GM19238 (cell line): ENCODE data around the gene MSH5.
"Not testable (repeated sequence)": the region's sequence is repeated elsewhere in the genome, so short reads cannot be mapped to it uniquely, and the experiment has no call there.

Source experiments
- DNase-seq: peaks from one replicate; pipeline ENCODE4 v3.0.0; 2011; ENCODE audit warnings: low spot score; ENCODE audit not compliant: insufficient read length

Gene MSH5

DNA sequence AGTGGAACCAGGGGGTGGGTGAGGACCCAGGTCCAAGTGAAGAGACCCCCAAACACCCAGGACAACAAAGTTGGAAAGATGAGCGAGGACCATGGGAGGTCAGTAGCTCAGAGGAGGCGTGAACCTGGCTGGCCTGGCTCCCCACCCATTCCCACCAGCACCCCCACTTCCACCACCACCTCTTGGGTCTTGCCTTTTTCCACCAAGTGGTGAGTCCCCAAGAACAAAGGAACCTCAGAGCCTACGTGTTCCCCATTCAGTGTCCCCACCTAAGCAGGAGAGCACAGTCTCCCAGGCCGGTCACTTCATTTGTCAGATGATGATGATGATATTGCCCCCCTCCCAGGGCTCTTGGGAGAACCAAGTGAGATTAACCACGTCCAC lies 37.9 kb downstream of the MSH5 start:
- no peak for DNase-seq

DNA sequence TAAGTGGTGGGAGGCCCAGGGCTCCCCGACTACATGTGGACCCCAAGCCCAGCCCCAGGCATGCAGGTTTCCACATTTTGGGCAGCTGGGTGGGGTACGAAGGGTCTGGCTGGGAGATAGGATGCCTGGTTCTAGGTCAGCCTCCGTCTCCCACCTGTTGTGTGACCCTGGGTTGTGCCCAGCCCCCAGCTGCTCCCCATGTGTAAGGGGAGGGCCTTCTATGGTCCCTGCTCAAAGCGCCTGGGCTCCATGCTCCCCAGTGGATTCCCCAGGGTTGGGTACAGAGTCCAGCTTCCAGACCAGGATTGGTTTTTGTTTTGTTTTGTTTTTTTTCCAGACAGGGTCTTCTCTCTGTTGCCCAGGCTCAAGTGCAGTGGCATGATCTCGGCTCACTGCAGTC lies 38.4 kb downstream of the MSH5 start:
- no peak for DNase-seq

DNA sequence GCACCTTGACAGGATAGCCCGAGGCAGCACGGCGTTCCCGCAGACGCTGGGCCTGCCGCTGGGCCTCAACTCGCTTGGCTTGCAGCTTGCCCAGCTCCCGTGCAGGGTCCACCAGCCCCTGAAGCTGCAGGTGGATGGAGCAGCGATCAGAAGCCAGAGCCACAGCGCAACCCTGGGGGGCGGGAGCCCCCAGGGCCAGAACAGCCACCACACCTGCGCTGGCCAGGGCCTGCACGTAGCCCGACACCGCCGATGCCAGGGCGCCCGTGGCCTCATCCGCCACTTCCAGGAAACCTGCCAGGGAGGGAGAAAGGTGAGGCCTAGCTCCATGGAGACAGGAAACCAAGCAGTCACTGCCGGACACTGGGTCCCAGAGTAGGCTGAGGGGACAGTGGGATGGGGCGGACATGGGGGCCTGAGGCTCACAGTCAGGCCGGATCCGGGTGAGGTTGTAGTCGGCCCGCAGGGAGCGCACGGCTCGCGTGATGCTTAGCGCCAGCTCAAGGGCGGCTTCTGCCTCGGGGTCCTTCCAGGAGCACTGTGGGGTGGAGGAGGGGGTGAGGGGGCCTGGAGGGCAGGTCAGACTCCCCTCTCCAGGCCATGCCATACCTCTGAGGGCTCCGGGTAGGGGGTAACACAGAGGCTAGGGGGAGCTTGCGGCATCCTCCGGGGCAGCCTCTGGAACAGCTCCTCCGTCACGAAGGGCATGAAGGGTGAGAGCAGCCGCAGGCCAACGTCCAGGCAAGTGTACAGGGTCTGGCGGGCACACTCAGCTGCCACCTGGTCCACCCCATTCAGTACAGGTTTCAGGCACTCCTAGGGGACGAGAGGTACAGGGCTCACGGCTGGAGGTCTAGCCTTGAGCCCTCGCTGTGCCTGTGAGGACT lies 39.4 kb downstream of the MSH5 start:
- no peak for DNase-seq

DNA sequence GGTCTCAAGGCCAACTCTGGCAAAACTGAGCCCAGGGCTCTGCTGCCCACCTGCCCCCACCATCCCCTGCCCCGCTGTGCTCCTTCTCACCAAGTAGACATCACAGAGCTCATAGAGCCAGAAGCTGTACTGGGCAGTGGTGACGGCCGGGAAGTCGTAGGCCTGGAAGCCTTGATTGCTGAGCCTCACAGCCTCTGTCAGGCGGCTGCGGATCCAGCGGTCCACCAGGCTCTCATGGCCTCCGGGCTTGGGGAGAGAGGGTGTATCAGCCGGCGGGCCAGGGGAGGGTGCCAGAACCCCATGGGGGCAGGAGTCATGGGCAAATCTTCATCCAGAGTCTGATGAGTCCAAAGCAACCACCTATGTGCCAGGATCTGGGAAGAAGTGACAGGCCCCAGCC lies 40.1 kb downstream of the MSH5 start:
- DNase-seq: no peak

GRCh38 chr6:31780507-31781243 lies 40.9 kb downstream of the MSH5 start:
- no peak for DNase-seq

DNA sequence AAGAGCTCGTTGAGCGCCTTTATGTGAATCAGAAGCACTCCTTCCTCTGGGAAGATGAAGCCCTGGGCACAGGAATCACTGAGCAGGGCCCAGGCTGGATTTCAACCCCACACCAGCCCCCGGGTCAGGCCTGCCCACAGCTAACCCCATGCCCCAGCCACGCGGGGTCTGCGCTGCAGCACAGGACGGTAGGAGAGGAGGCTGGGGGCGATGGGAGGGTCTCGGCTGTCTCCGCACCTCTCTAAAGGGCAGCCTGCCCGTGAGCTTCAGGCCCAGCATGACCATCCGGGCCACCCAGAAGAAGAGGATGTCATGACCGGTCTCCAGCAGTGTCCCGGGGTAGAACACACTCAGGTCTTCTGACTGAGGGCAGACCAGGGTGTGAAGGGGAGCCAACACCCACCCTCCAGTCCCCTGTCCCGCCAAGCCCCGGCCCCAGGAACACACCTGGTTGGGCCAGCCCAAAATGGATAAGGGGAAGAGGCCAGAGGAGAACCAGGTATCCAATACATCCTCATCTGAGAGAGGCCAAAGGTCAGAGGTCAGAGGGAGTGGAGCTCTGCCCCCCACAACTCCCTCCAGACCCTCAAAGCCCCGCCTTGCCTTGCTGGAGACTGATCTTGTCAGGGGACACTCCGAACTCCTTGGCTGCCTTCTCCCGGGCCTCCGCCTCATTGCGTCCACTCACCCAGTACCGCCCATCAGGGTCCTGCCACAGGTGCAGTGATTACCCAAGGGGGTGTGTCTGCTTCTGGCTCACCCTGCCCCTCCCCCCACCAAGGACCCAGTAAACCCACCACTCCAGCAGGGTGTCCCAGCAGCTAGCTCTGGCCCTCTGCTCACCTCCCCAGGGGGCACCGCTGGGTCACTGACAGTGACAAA lies 41.7 kb downstream of the MSH5 start:
- no peak for DNase-seq

- no peak for DNase-seq
Measured at GRCh38 chr6:31782126-31782855, 42.5 kb downstream of the MSH5 start.

GRCh38 chr6:31784098-31784925 lies 44.5 kb downstream of the MSH5 start:
- no peak for DNase-seq

DNA sequence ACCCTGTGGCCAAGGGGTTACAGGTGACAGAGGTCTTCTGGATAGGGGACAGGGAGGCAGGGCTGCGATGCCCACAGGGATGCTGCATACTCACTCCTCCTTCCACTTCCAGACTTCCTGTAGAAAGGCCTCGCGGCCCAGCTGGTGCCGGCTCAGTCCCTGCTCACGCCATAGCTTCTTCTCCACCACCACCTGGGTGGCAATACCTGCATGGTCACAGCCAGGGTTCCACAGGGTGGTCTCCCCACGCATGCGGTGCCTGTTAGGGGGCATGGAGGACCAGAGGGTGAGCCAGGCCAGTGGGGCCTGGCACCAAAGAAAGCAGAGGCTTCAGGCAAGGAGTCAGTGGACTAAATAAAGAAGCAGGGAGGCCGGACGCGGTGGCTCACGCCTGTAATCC lies 45.7 kb downstream of the MSH5 start:
- no peak for DNase-seq

DNA sequence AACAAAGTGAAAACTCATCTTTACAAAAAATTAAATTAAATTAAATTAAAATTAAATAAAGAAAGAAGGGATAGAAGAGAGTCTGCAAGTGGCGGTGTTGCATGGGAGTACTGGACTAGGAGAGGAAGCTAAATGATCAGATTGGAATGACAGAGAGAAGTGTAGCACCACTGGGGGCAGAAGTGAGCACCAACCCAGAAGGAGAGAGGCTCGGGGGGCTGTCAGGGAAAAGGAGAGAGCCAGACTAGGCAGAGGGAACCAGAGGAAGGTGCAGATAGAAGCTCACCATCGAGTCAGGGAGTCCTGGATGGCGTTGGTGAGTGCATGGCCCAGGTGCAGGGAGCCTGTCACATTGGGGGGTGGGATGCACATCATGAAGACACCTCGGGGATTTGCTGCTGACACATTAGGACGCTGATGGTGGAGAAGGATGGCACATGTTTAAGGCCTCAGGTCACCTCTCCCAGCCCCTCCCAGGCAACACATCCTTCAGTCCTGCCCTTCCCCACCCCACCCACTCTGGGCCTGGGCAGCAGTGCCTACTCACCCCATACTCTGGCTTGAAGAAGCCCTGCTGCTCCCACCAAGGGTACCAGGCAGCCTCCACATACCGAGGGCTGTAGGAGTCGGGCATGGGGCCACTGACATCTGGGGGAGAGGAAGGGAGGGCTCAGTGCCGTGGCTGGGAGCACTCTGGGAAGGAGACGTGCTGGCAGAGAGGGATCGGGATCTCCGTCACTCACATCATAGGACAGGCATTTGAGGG lies 51.7 kb downstream of the MSH5 start:
- no peak for DNase-seq

DNA sequence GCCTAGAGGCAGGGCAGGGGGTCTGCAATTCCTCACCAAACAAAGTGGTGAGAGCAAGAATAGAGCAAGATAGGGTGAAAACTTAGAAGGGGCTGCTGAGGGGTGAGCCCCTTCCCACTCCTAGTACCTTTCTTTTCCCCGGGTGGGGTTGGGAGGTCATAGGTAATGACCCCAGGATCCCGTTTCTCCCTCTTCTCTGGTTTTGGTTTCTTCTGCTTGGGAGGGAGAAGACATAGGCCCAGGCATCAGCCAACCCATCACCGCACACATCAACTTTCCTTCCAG lies 52.2 kb downstream of the MSH5 start:
- no peak for DNase-seq

DNA sequence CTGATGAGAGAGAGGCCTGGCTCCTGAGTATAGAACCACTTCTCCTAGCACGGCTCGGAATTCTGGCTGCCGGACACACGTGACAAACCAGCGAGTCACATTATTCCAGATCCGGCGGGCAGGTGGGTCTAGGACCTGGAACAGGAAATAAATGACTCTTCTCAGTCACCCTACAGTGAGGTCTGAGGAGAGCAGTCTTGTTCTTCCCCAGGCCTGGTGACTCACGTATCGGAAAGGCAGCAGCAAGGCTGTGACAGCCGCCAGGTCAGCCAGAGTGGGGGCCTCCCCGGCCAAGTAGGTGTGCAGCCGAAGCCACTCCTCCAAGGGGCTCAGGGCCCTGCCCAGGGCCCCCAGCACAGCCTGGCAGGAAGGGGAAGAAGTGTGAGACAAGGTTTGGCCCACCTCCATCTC lies 53.0 kb downstream of the MSH5 start:
- DNase-seq: no peak

DNA sequence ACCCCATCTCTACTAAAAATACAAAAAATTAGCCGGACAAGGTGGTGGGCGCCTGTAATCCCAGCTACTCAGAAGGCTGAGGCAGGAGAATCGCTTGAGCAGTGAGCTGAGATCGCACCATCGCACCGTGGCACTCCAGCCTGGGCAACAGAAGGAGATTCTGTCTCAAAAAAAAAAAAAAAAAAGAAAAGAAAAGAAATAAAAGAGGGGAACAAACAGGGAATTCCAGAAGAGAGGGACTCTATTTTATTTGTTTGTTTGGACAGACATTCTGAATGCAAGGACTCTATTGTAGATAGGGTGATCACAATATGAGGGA lies 54.1 kb downstream of the MSH5 start:
- not testable (repeated sequence) for DNase-seq

- DNase-seq: no peak
Measured at GRCh38 chr6:31794294-31794865, 54.6 kb downstream of the MSH5 start.

DNA sequence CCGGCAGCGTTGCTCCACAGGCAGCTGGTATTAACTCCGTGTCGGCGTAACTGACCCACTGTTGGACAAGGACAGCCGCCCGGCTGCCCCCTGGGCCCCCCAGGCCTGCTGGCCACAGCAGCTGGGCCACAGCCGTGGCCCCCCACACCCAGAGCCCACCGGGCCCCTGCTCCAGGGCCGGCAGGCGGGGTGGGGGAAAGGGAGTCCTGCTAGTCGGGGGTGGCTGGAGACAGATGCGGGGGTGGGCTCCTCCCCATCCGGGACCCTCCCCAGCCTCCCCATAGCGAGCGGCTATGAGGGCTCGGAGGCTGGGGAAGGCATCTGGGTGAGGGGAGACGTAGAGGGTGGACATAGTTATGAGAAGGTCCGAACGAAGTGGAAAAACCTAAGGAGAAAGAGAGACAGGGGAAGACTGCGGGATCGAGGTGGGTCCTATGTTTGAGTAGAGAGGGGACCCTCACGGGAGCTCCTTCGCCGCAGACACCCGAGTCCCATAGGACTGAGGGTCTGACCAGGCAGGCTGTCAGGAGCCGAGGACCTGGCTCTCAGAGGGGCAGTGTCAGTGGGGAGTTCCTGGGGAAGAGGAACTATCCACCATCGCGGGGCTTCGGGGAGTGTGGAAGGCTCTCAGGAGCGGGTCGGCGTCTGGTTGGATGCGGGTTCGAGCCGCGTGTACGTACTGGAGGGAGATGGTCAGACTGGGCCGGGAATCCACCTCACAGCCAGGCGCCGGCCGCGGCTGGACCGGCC lies 55.2 kb downstream of the MSH5 start:
- DNase-seq: no peak

DNA sequence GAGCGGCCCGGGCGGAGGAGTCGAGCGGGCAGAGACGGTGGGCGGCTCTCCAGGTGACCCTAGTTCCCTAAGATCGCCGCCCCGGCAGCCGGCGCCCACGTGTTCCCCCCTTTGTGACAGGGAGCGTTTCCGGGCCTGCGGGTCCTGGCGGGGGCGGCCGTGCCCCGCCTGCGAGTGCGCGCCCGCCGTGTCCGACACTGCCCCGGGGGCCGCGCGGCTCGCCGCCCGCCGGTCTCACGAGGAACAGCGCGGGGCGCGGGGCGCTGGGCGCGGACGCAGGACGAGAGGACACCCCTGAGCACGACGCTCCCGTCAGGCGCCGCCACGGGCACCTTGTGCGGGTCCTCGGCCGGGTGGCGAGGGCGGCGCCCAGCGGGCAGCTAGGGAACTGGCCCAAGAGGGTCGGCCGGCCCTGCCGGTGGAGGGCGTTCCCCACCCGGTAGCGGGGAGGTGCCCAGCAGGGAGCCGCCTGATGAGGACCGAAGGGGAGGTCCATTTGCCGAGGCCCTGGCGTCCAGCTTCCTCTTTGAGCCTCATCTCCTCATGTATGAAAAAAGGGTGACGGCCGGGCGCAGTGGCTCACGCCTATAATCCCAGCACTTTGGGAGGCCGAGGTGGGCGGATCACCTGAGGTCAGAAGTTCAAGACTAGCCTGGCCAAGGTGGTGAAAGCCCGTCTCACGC lies 56.0 kb downstream of the MSH5 start, which contains the start of gene VARS1:
Gene VARS1 (minus strand): TSS at position 137 of the 683 bp plus-strand sequence. CDS start 535 bp downstream, outside the sequence.
- DNase-seq: peak; percentile 96

DNA sequence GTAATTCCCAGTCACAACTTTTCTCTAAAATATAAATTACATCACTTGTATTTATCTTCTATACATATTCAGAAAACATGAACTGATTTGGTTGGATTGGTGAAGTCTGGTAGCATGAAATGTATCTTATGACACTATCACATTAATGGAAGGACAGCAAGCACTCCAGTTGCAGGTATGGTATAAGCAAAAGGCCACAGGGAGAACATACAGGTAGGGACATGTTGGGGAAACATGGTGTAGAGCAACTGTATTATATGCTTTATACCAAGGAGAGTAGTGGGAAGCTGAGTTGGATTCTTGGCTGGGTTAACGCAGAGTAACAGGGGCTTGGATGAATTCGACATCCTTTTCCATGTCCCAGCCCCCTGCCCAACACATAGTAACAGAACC lies 57.2 kb downstream of the MSH5 start:
- DNase-seq: no peak

- DNase-seq: no peak
Measured at GRCh38 chr6:31797588-31797987, 57.8 kb downstream of the MSH5 start.
